HG02763 (cell line): ENCODE measurements around the gene TYW1.
A peak's percentile ranks its signal among the peaks of the same experiment; 100 is the strongest.
"Not testable (repeated sequence)": the region's sequence is repeated elsewhere in the genome, so short reads cannot be mapped to it uniquely, and the experiment has no call there.

Experiments
- ATAC-seq: cut with Tn5 transposase; IDR thresholded peaks from one replicate; pipeline ENCODE4 v1.9.1; 2021; ENCODE audit warnings: mild to moderate bottlenecking, moderate library complexity; ENCODE audit not compliant: unreplicated experiment

TYW1 gene

GRCh38 chr7:66996444-66997191 is at the start of gene TYW1:
TSS of gene TYW1 (plus strand) at chr7:66996833. CDS start at chr7:66996979, 146 bp downstream.
- ATAC-seq: peak; percentile 87

- no peak for ATAC-seq
Observed at GRCh38 chr7:66948480-66949109, 48.0 kb upstream of the TYW1 start.

- ATAC-seq: no peak
Observed at GRCh38 chr7:66950311-66950710, 46.3 kb upstream of the TYW1 start.

GRCh38 chr7:66950763-66951162 is 45.9 kb upstream of the TYW1 start:
- ATAC-seq: no peak

GRCh38 chr7:66952343-66953043 is 44.1 kb upstream of the TYW1 start:
- ATAC-seq: no peak

GRCh38 chr7:66953044-66953427 is 43.6 kb upstream of the TYW1 start:
- ATAC-seq: no peak

GRCh38 chr7:66957595-66958290 is 38.9 kb upstream of the TYW1 start:
- no peak for ATAC-seq

GRCh38 chr7:66958538-66959350 is 37.9 kb upstream of the TYW1 start:
- ATAC-seq: no peak

- no peak for ATAC-seq
Observed at GRCh38 chr7:66960192-66960591, 36.4 kb upstream of the TYW1 start.

GRCh38 chr7:66961096-66961495 is 35.5 kb upstream of the TYW1 start:
- ATAC-seq: no peak

GRCh38 chr7:66964411-66964810 is 32.2 kb upstream of the TYW1 start:
- no peak for ATAC-seq

- no peak for ATAC-seq
Observed at GRCh38 chr7:66967029-66967428, 29.6 kb upstream of the TYW1 start.

- ATAC-seq: not testable (repeated sequence)
Observed at GRCh38 chr7:66969001-66969400, 27.6 kb upstream of the TYW1 start.

- ATAC-seq: no peak
Observed at GRCh38 chr7:66970310-66970709, 26.3 kb upstream of the TYW1 start.

GRCh38 chr7:66974986-66975590 is 21.5 kb upstream of the TYW1 start:
- no peak for ATAC-seq

GRCh38 chr7:66978312-66978711 is 18.3 kb upstream of the TYW1 start:
- not testable (repeated sequence) for ATAC-seq

GRCh38 chr7:66979013-66979412 is 17.6 kb upstream of the TYW1 start:
- ATAC-seq: not testable (repeated sequence)

GRCh38 chr7:66980336-66980735 is 16.3 kb upstream of the TYW1 start:
- ATAC-seq: not testable (repeated sequence)

- ATAC-seq: not testable (repeated sequence)
Observed at GRCh38 chr7:66989552-66989951, 7.1 kb upstream of the TYW1 start.

GRCh38 chr7:66994051-66994450 is 2.6 kb upstream of the TYW1 start:
- ATAC-seq: not testable (repeated sequence)
